ENCODE data around the gene RGSL1. TPM values are rescaled to one million over a fixed set of nuclear protein-coding genes. Genes with fewer than 3 reads are reported as not detected.

Gene RGSL1
- total RNA-seq, 1 donor from 2014 or later: not detected

DNA sequence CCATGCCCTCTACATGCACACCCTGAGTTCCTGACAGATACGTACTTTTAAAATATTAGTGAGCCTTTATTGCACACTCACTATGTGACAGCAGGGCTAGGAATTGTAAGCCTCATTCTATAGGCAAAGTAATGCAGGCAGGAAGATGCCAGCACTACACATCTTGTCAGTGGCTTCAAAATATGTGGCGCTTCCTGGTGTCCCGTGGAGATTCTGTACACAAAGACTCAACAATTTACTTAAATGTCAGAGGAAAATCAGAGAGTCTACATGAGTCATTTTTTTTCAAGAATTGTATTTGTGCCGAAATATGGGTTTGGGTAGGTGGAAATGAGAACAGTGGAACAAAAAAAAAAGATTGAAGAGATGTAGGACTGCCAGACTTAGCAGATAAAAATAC is 111.5 kb downstream of the RGSL1 start:
- H3K9me3 ChIP-seq: no peaks in the 10 kb centered on the region
- H3K4me3 ChIP-seq: no peak overlapping the region
- H3K27me3 ChIP-seq: no peaks in the 10 kb centered on the region
- no peak for DNase-seq (ENCODE audit: extremely low spot score in 2 of 2)
- H3K27ac ChIP-seq: no peak overlapping the region
- no peak for TF ChIP-seq POLR2A (IDR thresholded peaks at IDR 0.05)
- no peak for TF ChIP-seq POLR2AphosphoS5 (IDR thresholded peaks at IDR 0.05; ENCODE audit: insufficient read depth in 1 of 2, low read depth in 1 of 2)
- intact Hi-C loops (cut with DNase I): no loop called here
- H3K36me3 ChIP-seq: no peaks in the 10 kb centered on the region
- H3K4me1 ChIP-seq: no peaks in the 10 kb centered on the region

DNA sequence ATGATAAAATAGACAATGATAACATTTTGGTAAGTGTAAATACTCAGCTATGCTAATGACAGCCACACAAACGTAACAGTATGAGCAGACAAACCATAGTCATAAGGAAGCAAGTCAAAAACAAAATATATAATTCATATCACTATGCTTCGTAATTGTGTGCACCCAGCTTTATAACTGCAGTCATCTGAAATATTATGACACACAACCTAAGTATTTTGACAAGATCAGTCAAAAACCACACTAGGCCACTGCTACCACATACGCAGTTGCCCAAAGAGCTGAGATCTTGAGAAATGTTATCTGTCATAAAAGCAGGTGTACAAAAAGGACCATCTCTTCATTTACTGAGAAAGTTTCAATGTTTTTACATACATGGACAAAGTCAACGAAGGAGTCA is 113.1 kb downstream of the RGSL1 start:
- no peak overlapping the region for H3K4me3 ChIP-seq
- DNase-seq (ENCODE audit: extremely low spot score in 2 of 2): no peak

DNA sequence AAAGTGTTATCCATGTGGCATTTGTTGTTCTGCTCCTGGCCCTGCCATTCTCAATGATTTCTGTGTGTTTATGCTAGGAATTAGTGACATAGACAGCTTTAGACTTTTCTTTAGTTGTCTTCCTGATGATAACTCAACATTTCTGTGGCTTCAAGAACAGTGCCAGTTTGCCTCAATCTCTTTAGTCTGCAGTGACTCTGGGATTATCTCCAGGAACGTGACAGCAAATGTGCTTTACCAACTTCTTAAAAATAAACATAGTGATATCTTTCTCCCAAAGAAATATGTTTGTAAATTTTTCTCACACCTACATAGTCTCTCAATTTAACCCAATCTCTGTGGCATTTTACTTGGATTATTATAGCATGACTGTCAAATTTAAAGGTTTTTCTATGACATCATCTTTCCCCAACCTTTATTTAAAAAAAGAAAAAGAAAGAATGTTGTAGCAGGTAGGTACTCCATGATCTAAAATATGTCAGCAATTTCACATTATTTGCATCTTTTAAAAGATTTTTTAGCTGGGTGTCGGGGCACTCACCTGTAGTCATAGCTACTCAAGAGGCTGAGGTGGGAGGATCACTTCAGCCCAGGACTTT is 114.6 kb downstream of the RGSL1 start:
- no peak for TF ChIP-seq POLR2A (IDR thresholded peaks at IDR 0.05)
- TF ChIP-seq, protein P1, sequence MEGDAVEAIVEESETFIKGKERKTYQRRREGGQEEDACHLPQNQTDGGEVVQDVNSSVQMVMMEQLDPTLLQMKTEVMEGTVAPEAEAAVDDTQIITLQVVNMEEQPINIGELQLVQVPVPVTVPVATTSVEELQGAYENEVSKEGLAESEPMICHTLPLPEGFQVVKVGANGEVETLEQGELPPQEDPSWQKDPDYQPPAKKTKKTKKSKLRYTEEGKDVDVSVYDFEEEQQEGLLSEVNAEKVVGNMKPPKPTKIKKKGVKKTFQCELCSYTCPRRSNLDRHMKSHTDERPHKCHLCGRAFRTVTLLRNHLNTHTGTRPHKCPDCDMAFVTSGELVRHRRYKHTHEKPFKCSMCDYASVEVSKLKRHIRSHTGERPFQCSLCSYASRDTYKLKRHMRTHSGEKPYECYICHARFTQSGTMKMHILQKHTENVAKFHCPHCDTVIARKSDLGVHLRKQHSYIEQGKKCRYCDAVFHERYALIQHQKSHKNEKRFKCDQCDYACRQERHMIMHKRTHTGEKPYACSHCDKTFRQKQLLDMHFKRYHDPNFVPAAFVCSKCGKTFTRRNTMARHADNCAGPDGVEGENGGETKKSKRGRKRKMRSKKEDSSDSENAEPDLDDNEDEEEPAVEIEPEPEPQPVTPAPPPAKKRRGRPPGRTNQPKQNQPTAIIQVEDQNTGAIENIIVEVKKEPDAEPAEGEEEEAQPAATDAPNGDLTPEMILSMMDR (IDR thresholded peaks at IDR 0.05): no peak
- no peak for TF ChIP-seq POLR2AphosphoS5 (IDR thresholded peaks at IDR 0.05; ENCODE audit: insufficient read depth in 1 of 2, low read depth in 1 of 2)
- Histone ChIP-seq H3K27ac (no peak overlapping the region), H3K9me3 (no peaks in the 10 kb centered on the region), H3K4me1 (no peaks in the 10 kb centered on the region), H3K36me3 (no peaks in the 10 kb centered on the region), H3K27me3 (no peaks in the 10 kb centered on the region), H3K4me3 (no peak overlapping the region)
- no peak for DNase-seq (ENCODE audit: extremely low spot score in 2 of 2)
- intact Hi-C loops (cut with DNase I): no loop called here

More for the DNA sequence above, 113.1 kb downstream of the RGSL1 start:
- H3K27ac ChIP-seq: no peak overlapping the region
- no peaks in the 10 kb centered on the region for H3K27me3 ChIP-seq
- H3K36me3 ChIP-seq: no peaks in the 10 kb centered on the region
- H3K9me3 ChIP-seq: no peaks in the 10 kb centered on the region
- TF ChIP-seq, protein P1 (IDR thresholded peaks at IDR 0.05): no peak
- no peak for TF ChIP-seq POLR2AphosphoS5 (IDR thresholded peaks at IDR 0.05; ENCODE audit: insufficient read depth in 1 of 2, low read depth in 1 of 2)
- TF ChIP-seq POLR2A (IDR thresholded peaks at IDR 0.05): no peak
- no peaks in the 10 kb centered on the region for H3K4me1 ChIP-seq
- intact Hi-C loops (cut with DNase I): no loop called here

DNA sequence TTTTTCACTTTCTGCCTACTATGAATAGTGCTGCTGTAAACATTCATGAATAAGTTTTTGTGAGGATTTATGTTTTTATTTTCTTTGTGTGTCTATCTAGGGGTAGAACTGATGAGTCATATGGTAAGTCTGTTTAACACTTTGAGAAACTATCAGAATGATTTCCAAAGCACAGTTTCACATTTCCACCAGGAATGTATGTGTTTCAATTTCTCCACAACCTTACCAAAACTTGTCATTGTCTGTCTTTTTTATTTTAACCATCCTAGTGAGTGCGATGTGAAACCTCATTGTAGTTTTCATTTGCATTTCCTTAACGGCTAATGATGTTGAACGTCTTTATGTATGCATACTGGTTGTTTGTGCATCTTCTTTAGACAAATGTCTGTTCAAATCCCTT is 115.6 kb downstream of the RGSL1 start:
- intact Hi-C loops (cut with DNase I): no loop called here
- no peak overlapping the region for H3K27ac ChIP-seq
- H3K9me3 ChIP-seq: no peaks in the 10 kb centered on the region
- H3K4me3 ChIP-seq: no peak overlapping the region
- TF ChIP-seq, protein P1 (IDR thresholded peaks at IDR 0.05): no peak
- TF ChIP-seq POLR2AphosphoS5 (IDR thresholded peaks at IDR 0.05; ENCODE audit: insufficient read depth in 1 of 2, low read depth in 1 of 2) (no peak), POLR2A (IDR thresholded peaks at IDR 0.05) (no peak)
- no peaks in the 10 kb centered on the region for H3K36me3 ChIP-seq
- DNase-seq (ENCODE audit: extremely low spot score in 2 of 2): no peak
- no peaks in the 10 kb centered on the region for H3K4me1 ChIP-seq
- no peaks in the 10 kb centered on the region for H3K27me3 ChIP-seq

DNA sequence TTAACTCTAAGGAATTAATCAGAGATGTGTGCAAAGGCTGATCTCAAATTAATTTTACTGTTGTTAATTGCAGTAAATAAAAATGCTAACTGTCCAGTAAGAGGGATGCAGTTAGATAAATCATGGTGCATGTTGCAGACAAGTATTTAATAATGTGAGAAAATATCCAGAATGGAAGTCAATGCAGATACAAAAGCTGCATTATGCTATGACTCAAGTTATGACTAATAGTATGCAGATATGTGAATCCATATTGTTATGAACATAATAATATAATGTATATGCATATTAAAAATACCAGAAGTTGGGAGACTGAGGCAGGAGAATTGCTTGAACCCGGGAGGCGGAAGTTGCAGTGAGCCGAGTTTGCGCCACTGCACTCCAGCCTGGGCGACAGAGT is 117.7 kb downstream of the RGSL1 start:
- no peak for TF ChIP-seq POLR2AphosphoS5 (IDR thresholded peaks at IDR 0.05; ENCODE audit: insufficient read depth in 1 of 2, low read depth in 1 of 2)
- TF ChIP-seq, protein P1 (IDR thresholded peaks at IDR 0.05): no peak
- TF ChIP-seq POLR2A (IDR thresholded peaks at IDR 0.05): no peak

More for the DNA sequence above, 117.7 kb downstream of the RGSL1 start:
- H3K27me3 ChIP-seq: no peaks in the 10 kb centered on the region
- intact Hi-C loops (cut with DNase I): no loop called here
- H3K9me3 ChIP-seq: no peaks in the 10 kb centered on the region
- H3K36me3 ChIP-seq: no peaks in the 10 kb centered on the region
- no peak for DNase-seq (ENCODE audit: extremely low spot score in 2 of 2)
- H3K27ac ChIP-seq: no peak overlapping the region
- H3K4me3 ChIP-seq: no peak overlapping the region
- H3K4me1 ChIP-seq: no peaks in the 10 kb centered on the region

Data from vagina (tissue), 2 donors.